NCI-H774 (cell line): ENCODE results near the gene USP8.
A peak's percentile ranks its signal among the peaks of the same experiment; 100 is the strongest.
"Not testable (repeated sequence)": the region's sequence is repeated elsewhere in the genome, so short reads cannot be mapped to it uniquely, and the experiment has no call there.

Source experiments
- DNase-seq: peaks from one replicate; lab custom pipeline; 2025; lab: John Stamatoyannopoulos, UW

The USP8 gene

GRCh38 chr15:50424066-50424890 lies at the start of gene USP8:
Gene USP8, plus strand, starts transcription at chr15:50424405. Its CDS starts 14,669 bp downstream, at chr15:50439074.
- peak; percentile 98 for DNase-seq

- no peak for DNase-seq
These were observed 46.1 kb upstream of the USP8 start for GRCh38 chr15:50377867-50378751.

DNA sequence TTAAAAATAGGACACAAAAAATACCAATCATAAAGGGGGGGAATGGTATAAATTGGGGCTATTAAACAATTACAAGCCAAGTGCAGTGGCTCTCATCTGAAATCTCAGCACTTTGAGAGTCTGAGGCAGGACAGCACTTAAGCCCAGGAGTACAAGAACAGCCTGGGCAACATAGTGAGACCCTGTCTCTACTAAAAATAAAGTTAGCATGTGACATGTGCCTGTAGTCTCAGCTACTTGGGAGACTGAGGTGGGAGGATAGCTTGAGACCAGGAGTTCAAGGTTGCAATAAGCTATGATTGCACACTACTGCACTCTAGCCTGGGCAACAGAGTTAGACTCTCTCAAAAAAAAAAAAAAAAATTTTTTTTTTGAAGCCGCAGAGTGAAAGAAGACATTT lies 45.4 kb upstream of the USP8 start:
- no peak for DNase-seq

DNA sequence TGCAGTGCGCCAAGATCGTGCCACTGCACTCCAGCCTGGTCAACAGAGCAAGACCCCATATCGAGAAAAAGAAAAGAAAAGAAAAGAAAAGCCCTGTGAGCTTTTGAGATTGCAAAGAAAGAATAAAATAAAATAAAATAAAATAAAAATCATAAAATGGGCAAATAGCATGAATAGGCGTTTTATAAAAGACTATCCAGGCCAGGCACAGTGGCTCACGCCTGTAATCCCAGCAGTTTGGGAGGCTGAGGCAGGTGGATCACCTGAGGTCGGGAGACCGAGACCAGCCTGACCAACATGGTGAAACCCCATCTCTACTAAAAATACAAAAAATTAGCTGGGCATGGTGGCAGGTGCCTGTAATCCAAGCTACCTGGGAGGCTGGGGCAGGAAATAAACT lies 44.8 kb upstream of the USP8 start:
- not testable (repeated sequence) for DNase-seq

- no peak for DNase-seq
These were observed 44.1 kb upstream of the USP8 start for GRCh38 chr15:50380089-50380488.

DNA sequence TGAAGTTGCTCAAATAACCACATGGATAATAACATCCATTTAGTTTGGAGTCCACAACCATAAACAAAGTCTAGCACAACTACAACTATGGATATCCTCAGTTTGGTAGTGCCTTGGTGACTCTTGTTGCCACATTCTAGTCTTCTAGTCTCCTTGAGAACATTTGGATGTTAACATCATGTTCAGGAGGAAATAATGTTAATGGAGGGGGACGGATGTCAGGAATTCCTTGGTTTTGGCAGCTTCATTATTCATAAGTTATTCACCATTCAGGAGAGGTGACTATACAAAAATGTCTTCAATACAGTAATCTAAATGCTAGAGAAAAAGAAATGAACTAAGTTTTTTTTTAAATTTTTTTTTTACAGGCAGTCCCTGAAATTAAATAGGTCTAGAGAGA lies 42.8 kb upstream of the USP8 start:
- no peak for DNase-seq

DNA sequence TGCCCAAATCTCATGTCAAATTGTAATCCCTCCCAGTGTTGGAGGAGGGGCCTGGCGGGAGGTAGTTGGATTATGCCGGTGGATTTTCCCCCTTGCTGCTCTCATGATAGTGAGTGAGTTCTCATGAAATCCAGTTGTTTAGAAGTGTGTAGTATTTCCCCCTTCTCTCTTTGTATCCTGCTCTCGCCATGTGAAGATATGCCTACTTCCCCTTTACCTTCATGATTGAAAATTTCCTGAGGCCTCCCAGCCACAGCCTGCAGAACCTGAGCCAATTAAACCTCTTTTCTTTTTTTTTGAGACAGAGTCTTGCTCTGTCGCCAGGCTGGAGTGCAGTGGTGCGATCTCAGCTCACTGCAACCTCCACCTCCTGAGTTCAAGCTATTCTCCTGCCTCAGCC lies 41.8 kb upstream of the USP8 start:
- not testable (repeated sequence) for DNase-seq

DNA sequence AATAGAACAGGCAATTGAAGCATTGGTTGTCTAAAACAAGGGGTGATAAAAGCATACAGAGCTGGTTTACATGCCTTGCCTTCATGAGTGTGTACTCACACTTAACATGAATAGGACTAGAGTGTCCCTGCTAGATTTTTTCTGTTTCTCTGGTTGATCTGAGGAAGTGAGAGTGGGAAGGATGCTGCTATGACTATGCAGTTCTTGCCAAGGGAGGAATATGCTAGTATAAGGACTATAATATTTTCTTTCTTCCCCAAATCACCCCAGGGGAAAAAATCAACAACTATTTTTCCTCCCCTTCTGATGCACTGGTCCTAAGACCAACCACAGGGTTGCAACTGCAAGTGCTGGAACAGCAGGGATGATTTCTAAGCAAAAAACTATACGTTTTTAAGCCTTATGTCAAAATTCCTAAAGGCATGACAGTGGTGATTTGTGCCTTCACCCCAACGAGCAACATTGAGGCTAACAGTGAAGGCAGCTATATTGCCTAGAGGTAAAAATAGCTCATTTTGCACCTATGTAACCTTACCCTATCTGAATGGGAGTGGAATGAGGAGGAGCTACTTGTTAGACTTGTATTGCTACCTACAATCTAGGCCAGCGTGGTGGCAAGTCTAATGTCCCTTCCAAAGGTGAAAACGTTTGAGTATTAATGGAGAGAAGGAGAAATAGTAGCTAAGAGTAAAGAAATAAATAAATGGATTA lies 33.5 kb upstream of the USP8 start:
- DNase-seq, result no peak

GRCh38 chr15:50391561-50391960 lies 32.6 kb upstream of the USP8 start:
- not testable (repeated sequence) for DNase-seq

DNA sequence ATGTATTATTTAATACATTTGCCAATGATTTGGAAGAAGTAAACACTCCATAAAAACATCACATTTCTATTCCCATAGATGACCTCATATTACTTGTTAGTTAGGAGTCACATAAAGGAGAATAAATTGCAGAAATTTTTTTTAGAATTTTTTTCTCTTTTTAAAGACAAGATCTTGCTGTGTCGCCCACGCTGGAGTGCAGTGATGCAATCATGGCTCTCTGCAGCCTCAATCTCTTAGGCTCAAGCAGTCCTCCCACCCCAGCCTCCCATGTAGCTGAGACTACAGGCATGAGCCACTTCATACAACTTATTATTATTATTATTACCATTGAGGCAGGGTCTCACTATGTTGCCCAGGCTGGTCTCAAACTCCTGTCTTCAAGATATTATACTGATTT lies 12.3 kb upstream of the USP8 start:
- no peak for DNase-seq

DNA sequence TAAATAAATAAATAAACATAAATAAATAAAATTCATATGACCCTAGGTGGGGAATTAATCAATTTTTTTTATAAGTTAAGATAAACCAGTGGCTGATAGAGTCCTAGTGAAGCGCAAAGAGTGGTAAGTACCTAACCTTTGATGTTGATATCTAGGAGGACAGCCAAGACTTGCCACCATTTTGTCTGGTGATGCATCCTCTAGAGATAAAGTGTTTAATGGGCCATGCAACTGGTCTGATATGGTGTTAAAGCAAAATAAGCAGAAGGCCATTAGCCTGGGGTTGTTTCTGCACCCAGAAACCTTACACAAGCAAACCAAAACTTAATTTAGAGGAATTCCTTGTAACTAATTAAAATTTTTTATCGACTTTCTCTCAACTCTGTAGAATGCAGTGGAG lies 9.6 kb upstream of the USP8 start:
- DNase-seq, result no peak

- DNase-seq, result peak; percentile 38
These were observed 8.3 kb upstream of the USP8 start for GRCh38 chr15:50415752-50416404.

DNA sequence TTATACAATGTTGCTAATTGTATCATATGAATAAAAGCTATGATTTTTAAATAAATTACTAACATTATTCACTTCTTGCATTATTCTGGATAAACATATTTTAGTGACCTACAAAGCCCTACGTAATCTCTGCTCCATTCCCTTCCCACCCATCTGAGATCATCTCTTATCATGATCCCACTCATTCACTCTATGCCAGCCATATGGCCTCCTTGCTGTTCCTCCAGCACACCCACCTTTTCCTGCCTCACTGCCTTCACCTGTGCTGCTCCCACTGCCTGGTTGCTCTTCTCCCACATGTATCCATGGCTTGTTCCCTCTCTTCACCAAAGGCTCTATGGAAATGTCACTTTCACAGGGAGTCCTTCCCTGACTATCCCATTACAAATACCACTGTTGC lies 7.3 kb upstream of the USP8 start:
- DNase-seq, result no peak

- no peak for DNase-seq
These were observed 6.1 kb upstream of the USP8 start for GRCh38 chr15:50418041-50418583.

DNA sequence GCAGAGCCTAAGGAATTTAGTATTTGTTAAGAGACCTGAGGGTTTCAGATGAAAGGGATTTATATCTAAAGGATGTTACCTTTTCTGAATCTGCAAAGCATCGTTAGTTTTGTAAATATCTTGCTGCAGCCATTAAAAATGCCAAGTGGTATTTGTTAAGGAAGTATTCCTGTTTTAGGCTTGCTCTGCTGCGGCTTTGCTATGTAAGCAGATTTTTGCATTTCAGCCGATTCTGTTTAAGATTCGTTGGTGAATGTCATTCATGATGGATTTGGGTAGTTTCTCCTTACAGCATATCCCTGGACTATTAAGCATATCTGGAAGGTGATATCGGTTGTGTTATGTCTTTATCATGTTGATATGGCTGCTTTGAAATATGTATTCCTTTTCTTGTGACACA lies 1.0 kb downstream of the USP8 start:
- no peak for DNase-seq

DNA sequence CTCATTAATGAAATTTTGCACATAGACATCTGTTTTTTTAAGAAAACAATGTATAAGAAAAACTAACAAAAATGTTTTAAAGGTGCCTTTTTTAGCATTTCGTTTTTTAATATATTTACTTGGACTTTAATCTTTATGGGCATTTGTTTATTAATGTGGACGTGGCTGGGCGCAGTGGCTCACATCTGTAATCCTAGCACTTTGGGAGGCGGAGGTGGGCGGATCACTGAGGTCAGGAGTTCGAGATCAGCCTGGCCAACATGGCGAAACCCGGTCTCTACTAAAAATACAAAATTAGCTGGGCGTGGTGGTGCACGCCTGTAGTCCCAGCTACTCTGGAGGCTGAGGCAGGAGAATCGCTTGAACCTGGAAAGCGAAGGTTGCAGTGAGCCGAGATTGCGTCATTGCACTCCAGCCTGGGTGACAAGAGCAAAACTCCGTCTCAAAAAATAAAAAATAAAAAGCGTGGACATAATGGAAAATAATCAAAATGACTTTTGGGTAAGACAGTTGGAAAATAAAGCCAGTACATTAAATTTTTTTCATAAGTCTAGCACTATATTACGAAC lies 1.6 kb downstream of the USP8 start:
- DNase-seq, result not testable (repeated sequence)

GRCh38 chr15:50426428-50426827 lies 2.2 kb downstream of the USP8 start:
- no peak for DNase-seq

GRCh38 chr15:50431204-50431603 lies 7.0 kb downstream of the USP8 start:
- no peak for DNase-seq

- DNase-seq, result no peak
These were observed 8.0 kb downstream of the USP8 start for GRCh38 chr15:50432230-50432629.

DNA sequence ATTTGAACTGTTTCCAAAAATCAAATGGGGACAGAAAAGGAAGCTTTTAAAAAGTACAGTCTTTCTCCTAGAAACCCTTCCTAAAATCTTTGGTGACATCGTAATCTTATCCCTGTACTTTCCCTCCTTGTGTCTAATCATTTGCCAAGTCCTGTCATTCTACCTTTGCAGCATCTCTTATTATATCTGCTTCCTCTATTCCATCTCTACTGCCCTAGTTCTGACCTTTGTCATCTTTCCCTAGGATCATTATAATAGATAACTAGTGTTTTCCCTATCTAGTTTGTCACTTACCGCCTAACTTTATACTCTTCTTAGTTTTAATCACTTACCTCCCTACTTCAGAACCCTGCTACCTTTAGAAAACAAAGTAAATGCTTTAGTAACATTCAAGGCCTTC lies 11.6 kb downstream of the USP8 start:
- DNase-seq, result no peak

DNA sequence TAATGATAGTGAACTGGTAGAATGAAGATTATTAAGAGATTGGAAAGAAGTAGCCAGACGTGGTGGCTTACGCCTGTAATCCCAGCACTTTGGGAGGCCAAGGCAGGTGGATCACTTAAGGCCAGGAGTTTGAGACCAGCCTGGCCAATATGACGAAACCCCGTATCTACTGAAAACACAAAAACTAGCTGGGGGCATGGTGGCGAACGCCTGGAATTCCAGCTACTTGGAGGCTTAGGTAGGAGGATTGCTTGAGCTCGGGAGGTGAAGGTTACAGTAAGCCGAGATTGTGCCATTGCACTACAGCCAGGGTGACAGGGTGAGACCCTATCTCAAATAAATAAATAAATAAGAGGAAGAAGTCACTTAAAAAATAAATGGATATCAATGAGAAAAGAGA lies 14.0 kb downstream of the USP8 start:
- DNase-seq, result no peak
